Measurements from ENCODE around the gene GPR26. TPM values are rescaled to one million over a fixed set of nuclear protein-coding genes. Genes with fewer than 3 reads are reported as not detected.

Gene GPR26
- polyA plus RNA-seq, 1 of the 3 experiments (the other 2 are of a cell fraction), result not detected

- WGBS (ENCODE audit: low lambda C conversion rate), result 32% methylated on average over 2 of the region's 2 CpGs
- no peak overlapping the region for H3K4me3 ChIP-seq (ENCODE audit: low read depth in 2 of 2, low read length in 1 of 2)
- no peaks in the 10 kb centered on the region for H3K79me2 ChIP-seq (ENCODE audit: insufficient read depth)
- no peak overlapping the region for H3K4me2 ChIP-seq
- no peaks in the 10 kb centered on the region for H4K20me1 ChIP-seq (ENCODE audit: insufficient read depth)
- H3K4me1 ChIP-seq (ENCODE audit: control insufficient read depth in 1 of 2, insufficient read depth in 2 of 2, low read depth in 1 of 2, low read length in 1 of 2), result no peaks in the 10 kb centered on the region
- no peaks in the 10 kb centered on the region for H3K27me3 ChIP-seq (ENCODE audit: insufficient read depth)
- ChIA-PET POLR2A (no interaction called here), CTCF (no interaction called here)
- no peaks in the 10 kb centered on the region for H3K36me3 ChIP-seq (replicated peaks in 1 of 2; ENCODE audit: control insufficient read depth in 1 of 2, insufficient read depth in 2 of 2, low read length in 1 of 2)
- H3K9me3 ChIP-seq, result no peaks in the 10 kb centered on the region
- H2AFZ ChIP-seq (ENCODE audit: low read depth), result no peak overlapping the region
- H3K27ac ChIP-seq (ENCODE audit: low read depth in 2 of 2, low read length in 1 of 2), result no peak overlapping the region
- H3K9me2 ChIP-seq, result no peaks in the 10 kb centered on the region
- DNase-seq, result no peak
- TF ChIP-seq RFX5 (IDR thresholded peaks at IDR 0.05; ENCODE audit: low read length), result no peak
- TF ChIP-seq CHD2 (IDR thresholded peaks at IDR 0.05; ENCODE audit: low read length, partially characterized antibody), result no peak
- no peak for TF ChIP-seq CTCF (IDR thresholded peaks at IDR 0.05)
- no peak for TF ChIP-seq FOXJ3 (CRISPR knock-in tag; IDR thresholded peaks at IDR 0.05)
- no peak for TF ChIP-seq PBX3 (IDR thresholded peaks at IDR 0.05)
- no peak for TF ChIP-seq EP300 (IDR thresholded peaks at IDR 0.05; ENCODE audit: borderline replicate concordance in 1 of 2, low read depth in 1 of 2, low read length in 1 of 2)
- no peak for TF ChIP-seq MAX (IDR thresholded peaks at IDR 0.05; ENCODE audit: low read depth)
- no peak for TF ChIP-seq TAF1 (IDR thresholded peaks at IDR 0.05; ENCODE audit: borderline replicate concordance, low read depth, low read length)
- TF ChIP-seq GATA2 (CRISPR knock-in tag; IDR thresholded peaks at IDR 0.05), result no peak
- no peak for TF ChIP-seq EZH2phosphoT487 (IDR thresholded peaks at IDR 0.05; ENCODE audit: borderline replicate concordance, low read depth)
- no peak for TF ChIP-seq FOXM1 (IDR thresholded peaks at IDR 0.05; ENCODE audit: low read depth)
- no peak for TF ChIP-seq RXRA (IDR thresholded peaks at IDR 0.05; ENCODE audit: borderline replicate concordance, low read depth)
- TF ChIP-seq NRF1 (IDR thresholded peaks at IDR 0.05; ENCODE audit: low read depth, low read length), result no peak
- no peak for TF ChIP-seq GABPA (IDR thresholded peaks at IDR 0.05; ENCODE audit: low read depth)
- TF ChIP-seq USF2 (IDR thresholded peaks at IDR 0.05; ENCODE audit: borderline replicate concordance, low read depth, low read length), result no peak
- no peak for TF ChIP-seq YY1 (IDR thresholded peaks at IDR 0.05; ENCODE audit: low read depth)
- no peak overlapping the region for H3K9ac ChIP-seq
- no peaks in the 10 kb centered on the region for H3F3A ChIP-seq (replicated peaks; ENCODE audit: insufficient read depth)
Measured at GRCh38 chr10:123655751-123656150, 10.4 kb upstream of the GPR26 start.
